ENCODE measurements around the gene CES2.

The CES2 gene

GRCh38 chr16:66924527-66925321 lies 10.6 kb upstream of the CES2 start:
- Histone ChIP-seq H3K9me3 (ENCODE audit: low read length) (no peaks in the 10 kb centered on the region), H3K4me1 (ENCODE audit: insufficient read depth, low read length, severe bottlenecking) (peaks cover 10% of the 10 kb centered on the region), H3K36me3 (ENCODE audit: insufficient read depth, low read length) (no peaks in the 10 kb centered on the region), H2AFZ (ENCODE audit: low read length) (no peak overlapping the region), H3K4me2 (ENCODE audit: low read length) (peak overlapping the region; percentile 46), H3K9me2 (ENCODE audit: low read depth, low read length) (no peaks in the 10 kb centered on the region), H3F3A (ENCODE audit: insufficient read depth, low read length) (no peaks in the 10 kb centered on the region), H3K27ac (ENCODE audit: low read depth, low read length, poor library complexity, severe bottlenecking) (no peak overlapping the region), H3K79me2 (ENCODE audit: insufficient read depth, low read length) (no peaks in the 10 kb centered on the region), H3K4me3 (ENCODE audit: low read depth, low read length, poor library complexity, severe bottlenecking) (peak overlapping the region; percentile 36), H3K9ac (ENCODE audit: low read length) (no peak overlapping the region), H4K20me1 (ENCODE audit: insufficient read depth, low read length) (no peaks in the 10 kb centered on the region), H3K27me3 (ENCODE audit: insufficient read depth, low read length) (0 out of 2 replicates have a peak, but pooled peaks cover 4% of the 10 kb centered on the region)
- TF ChIP-seq CTCF (IDR thresholded peaks at IDR 0.05; ENCODE audit: low read length) (peak; percentile 37), EZH2 (IDR thresholded peaks at IDR 0.05; ENCODE audit: borderline replicate concordance, low read length) (no peak)

GRCh38 chr16:66925322-66925840 lies 9.9 kb upstream of the CES2 start, which contains the start of gene RRAD:
Gene RRAD, minus strand, starts transcription at chr16:66925535. Its CDS starts 356 bp downstream, at chr16:66925179.
- H3K9me3 ChIP-seq (ENCODE audit: low read length), result no peaks in the 10 kb centered on the region
- H3K9ac ChIP-seq (ENCODE audit: low read length), result no peak within 1 kb of the TSS
- no peaks in the 10 kb centered on the region for H3K79me2 ChIP-seq (ENCODE audit: insufficient read depth, low read length)
- H3K36me3 ChIP-seq (ENCODE audit: insufficient read depth, low read length), result no peaks in the 10 kb centered on the region
- 0 out of 2 replicates have a peak, but pooled peaks cover 4% of the 10 kb centered on the region for H3K27me3 ChIP-seq (ENCODE audit: insufficient read depth, low read length)
- H3K4me3 ChIP-seq (ENCODE audit: low read depth, low read length, poor library complexity, severe bottlenecking), result peak within 1 kb of the TSS; percentile 36
- no peaks in the 10 kb centered on the region for H4K20me1 ChIP-seq (ENCODE audit: insufficient read depth, low read length)
- H3K4me2 ChIP-seq (ENCODE audit: low read length), result peak within 1 kb of the TSS; percentile 46
- H3K4me1 ChIP-seq (ENCODE audit: insufficient read depth, low read length, severe bottlenecking), result peaks cover 10% of the 10 kb centered on the region
- H2AFZ ChIP-seq (ENCODE audit: low read length), result no peak within 1 kb of the TSS
- no peak for TF ChIP-seq CTCF (IDR thresholded peaks at IDR 0.05; ENCODE audit: low read length)
- TF ChIP-seq EZH2 (IDR thresholded peaks at IDR 0.05; ENCODE audit: borderline replicate concordance, low read length), result no peak
- no peaks in the 10 kb centered on the region for H3F3A ChIP-seq (ENCODE audit: insufficient read depth, low read length)
- no peaks in the 10 kb centered on the region for H3K9me2 ChIP-seq (ENCODE audit: low read depth, low read length)
- no peak within 1 kb of the TSS for H3K27ac ChIP-seq (ENCODE audit: low read depth, low read length, poor library complexity, severe bottlenecking)

GRCh38 chr16:66926171-66926947 lies 9.0 kb upstream of the CES2 start:
- no peaks in the 10 kb centered on the region for H3K79me2 ChIP-seq (ENCODE audit: insufficient read depth, low read length)
- H3K36me3 ChIP-seq (ENCODE audit: insufficient read depth, low read length), result no peaks in the 10 kb centered on the region
- no peaks in the 10 kb centered on the region for H3F3A ChIP-seq (ENCODE audit: insufficient read depth, low read length)
- H2AFZ ChIP-seq (ENCODE audit: low read length), result no peak overlapping the region
- 0 out of 2 replicates have a peak, but pooled peaks cover 4% of the 10 kb centered on the region for H3K27me3 ChIP-seq (ENCODE audit: insufficient read depth, low read length)
- no peak overlapping the region for H3K4me2 ChIP-seq (ENCODE audit: low read length)
- H3K9me3 ChIP-seq (ENCODE audit: low read length), result no peaks in the 10 kb centered on the region
- H3K4me1 ChIP-seq (ENCODE audit: insufficient read depth, low read length, severe bottlenecking), result peaks cover 10% of the 10 kb centered on the region
- no peak overlapping the region for H3K27ac ChIP-seq (ENCODE audit: low read depth, low read length, poor library complexity, severe bottlenecking)
- H3K4me3 ChIP-seq (ENCODE audit: low read depth, low read length, poor library complexity, severe bottlenecking), result no peak overlapping the region
- TF ChIP-seq EZH2 (IDR thresholded peaks at IDR 0.05; ENCODE audit: borderline replicate concordance, low read length) (no peak), CTCF (IDR thresholded peaks at IDR 0.05; ENCODE audit: low read length) (no peak)
- H3K9ac ChIP-seq (ENCODE audit: low read length), result no peak overlapping the region
- no peaks in the 10 kb centered on the region for H3K9me2 ChIP-seq (ENCODE audit: low read depth, low read length)
- H4K20me1 ChIP-seq (ENCODE audit: insufficient read depth, low read length), result no peaks in the 10 kb centered on the region
